ENCODE measurements around the gene CNFN.
"Not testable (repeated sequence)": the region's sequence is repeated elsewhere in the genome, so short reads cannot be mapped to it uniquely, and the experiment has no call there.

CNFN gene

DNA sequence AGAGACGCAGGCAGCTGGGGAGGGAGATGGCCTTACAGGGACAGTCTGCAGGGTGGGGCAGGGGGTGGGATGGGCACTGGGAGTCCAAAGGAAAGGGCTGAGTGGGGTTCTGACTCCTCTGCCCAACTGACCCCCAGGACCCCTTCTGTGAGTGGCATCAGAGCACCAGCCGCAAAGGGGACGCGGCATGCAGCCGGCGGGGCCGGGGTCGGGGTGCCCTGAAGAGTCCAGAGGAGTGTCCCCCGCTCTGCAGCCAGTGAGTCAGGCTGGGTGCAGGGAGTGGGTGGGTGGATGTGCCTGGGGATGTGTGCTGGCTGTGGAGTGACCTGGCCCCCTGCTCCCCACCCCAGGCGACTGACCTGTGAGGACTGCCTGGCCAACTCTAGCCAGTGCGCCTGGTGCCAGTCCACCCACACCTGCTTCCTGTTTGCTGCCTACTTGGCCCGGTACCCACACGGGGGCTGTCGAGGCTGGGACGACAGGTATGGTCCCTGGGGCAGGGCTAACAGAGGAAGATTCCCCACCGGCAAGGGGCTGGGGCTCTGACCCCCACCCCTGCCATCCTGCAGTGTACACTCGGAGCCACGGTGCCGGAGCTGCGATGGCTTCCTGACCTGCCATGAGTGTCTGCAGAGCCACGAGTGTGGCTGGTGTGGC lies 38.9 kb downstream of the CNFN start:
- DNase-seq (ENCODE audit: low read depth in 2 of 2), result no peak

GRCh38 chr19:42350417-42350816 lies 39.7 kb downstream of the CNFN start:
- no peak for DNase-seq (ENCODE audit: low read depth in 2 of 2)

- DNase-seq (ENCODE audit: low read depth in 2 of 2), result no peak
Observed at GRCh38 chr19:42349378-42350107, 40.6 kb downstream of the CNFN start.

GRCh38 chr19:42348211-42348610 lies 41.9 kb downstream of the CNFN start:
- DNase-seq (ENCODE audit: low read depth in 2 of 2), result no peak

- DNase-seq (ENCODE audit: low read depth in 2 of 2), result peak; percentile 23 to 29
Observed at GRCh38 chr19:42345191-42345812, 44.8 kb downstream of the CNFN start.

GRCh38 chr19:42344336-42344893 lies 45.7 kb downstream of the CNFN start:
- DNase-seq (ENCODE audit: low read depth in 2 of 2), result no peak

DNA sequence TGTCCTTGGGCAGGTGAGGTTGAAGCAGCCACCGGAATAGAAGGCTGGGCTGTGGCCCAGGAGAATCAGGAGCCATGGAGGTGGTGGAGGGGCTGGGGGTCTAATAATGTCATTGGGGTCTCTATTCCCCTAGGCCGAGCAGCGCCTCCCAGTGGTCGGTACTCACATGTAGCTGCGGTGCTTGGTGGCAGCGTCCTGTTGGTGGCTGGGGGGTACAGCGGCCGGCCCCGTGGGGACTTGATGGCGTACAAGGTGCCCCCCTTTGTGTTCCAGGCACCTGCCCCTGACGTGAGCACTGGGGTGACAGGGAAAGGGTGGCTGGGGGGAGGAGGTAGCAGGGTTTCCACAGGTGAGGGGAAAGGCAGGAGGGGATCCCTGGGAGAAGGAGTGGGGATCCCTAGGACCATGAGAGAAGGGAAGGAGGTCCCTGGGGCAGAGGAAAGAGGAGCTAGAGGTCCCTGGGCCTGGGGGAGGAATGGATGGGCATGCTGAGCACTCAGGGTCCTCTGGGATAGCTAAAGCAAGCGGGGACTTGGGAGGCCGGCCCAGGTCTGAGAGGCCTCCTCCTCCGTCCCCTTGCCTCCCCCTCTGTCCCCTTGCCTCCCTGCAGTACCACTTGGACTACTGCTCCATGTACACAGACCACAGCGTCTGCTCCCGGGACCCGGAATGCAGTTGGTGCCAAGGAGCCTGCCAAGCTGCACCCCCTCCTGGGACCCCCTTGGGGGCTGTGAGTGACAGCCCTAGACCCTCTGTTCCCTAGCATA lies 46.6 kb downstream of the CNFN start:
- no peak for DNase-seq (ENCODE audit: low read depth in 2 of 2)

DNA sequence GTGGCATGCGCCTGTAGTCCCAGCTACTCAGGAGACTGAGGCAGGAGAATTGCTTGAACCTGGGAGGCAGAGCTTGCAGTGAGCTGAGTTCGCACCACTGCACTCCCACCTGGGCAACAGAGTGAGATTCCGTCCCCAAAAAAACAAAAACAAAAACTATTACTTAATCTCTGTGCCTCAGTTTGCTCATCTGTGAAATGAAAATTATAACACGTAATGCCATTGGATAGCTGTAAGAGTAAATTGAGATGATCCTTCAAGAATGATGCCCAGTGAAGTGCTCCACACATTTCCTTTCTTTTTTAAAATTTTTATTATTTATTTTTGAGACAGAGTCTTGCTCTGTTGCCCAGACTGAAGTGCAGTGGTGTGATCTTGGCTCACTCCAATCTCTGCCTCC lies 50.2 kb downstream of the CNFN start:
- DNase-seq (ENCODE audit: low read depth in 2 of 2), result not testable (repeated sequence)

DNA sequence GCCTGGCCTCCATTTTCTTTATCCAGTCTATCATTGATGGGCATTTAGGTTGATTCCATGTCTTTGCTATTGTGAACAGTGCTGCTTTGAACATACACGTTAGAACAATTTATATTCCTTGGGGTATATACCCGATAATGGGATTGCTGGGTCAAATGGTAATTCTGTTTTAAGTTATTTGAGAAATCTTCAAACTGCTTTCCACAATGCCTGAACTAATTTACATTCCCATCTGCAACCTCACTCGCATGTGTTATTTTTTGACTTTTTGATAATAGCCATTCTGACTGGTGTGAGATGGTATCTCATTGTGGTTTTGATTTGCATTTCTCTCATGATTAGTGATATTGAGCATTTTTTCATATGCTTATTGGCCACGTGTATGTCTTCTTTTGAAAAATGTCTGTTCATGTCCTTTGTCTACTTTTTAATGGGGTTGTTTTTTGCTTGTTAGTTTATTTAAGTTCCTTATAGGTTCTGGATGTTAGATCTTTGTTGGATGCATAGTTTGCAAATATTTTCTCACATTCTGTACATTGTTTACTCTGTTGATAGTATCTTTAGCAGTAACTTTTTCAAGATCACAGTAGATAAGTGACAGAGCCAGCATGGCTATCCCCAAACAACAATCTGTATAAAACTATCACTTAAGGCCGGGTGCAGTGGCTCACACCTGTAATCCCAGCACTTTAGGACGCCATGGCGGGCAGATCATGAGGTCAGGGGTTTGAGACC lies 50.8 kb downstream of the CNFN start:
- DNase-seq (ENCODE audit: low read depth in 2 of 2), result not testable (repeated sequence)

Data from fibroblast of skin of left biceps (primary cell).